GM21528 (cell line): ENCODE measurements around the gene CA12.
"Not testable (repeated sequence)": the region's sequence is repeated elsewhere in the genome, so short reads cannot be mapped to it uniquely, and the experiment has no call there.

Experiments
- ATAC-seq: cut with Tn5 transposase; IDR thresholded peaks from one replicate; pipeline ENCODE4 v1.9.1; 2021; ENCODE audit warnings: mild to moderate bottlenecking, moderate library complexity; ENCODE audit not compliant: unreplicated experiment, low FRiP score

Gene CA12

DNA sequence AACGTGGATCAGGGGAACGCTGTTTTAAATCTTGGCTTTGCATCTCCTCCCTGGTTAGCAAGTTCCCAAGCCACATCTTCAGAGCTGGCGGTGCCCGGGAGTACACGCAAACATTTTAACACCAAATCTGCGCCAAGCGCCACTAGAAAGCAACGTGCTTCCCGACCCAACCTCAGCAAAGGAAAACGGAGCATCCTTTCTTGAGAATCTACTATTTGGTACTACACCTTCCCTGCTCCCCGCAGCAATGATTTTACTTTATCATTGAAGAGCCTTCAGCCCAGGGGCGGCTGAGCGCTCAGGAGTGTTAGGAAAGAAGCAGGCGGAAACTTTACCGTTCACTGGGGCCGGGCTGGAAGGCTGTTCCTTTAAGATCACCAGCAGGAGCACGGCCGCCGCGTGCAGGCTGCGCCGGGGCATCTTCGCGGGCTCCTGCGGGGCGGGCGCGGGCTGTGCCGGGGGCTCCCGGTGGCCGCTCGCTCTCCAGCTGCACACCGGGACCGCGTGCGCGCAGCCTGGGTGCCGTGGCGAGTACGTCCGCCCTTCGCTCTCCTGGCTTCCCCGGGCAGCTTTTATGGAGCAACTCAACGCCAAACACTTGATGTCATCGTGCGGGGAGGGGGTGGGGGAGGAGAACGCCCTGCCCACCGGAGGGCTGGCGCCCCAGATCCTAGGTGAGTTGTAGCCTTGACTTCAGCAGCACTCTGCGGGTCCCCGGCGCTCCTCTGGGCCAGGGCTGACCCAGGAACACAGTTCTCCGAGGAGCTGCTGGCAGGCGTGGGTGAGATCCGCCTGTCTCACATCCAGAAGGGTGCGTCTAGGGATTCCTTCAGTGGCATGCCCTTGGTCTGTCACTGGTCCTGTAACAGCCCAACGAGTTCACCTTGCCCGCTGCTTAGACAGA is at the start of gene CA12:
Gene CA12, minus strand, starts transcription at position 546 of the 904 bp plus-strand sequence. Its CDS starts 126 bp downstream, at position 420.
- ATAC-seq = no peak

DNA sequence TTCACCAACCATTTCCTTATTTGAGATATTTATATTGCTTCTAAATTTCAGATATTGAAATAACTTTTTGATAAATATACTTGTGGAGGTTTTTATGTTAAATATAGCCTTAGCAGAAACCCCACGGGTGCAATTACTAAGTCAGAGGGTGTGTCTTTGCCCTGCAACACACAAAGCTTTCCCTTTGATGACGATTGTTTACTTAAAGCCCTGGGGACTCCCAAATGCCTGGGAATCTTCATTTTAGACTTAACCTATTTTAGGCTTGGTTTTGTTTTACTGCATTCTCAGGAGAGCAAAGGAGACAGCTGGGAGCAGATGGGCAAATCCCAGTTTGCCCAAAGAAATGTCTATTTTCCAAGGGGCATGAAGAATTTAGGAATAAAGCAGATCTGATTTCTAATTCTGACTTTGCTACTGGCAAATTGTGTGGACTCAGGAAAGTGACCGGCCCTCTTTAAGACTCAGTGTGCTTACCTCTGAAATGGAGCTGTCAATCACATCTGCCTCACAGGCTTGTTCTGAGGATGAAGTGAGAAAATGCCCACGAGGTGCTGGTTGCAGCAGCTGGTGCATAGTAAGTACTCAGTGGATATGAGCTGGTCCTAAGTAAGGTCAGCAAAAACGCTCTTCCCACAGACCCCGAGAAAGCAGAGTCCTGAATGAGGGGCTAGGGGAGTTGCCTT is 49.3 kb upstream of the CA12 start:
- ATAC-seq = no peak

DNA sequence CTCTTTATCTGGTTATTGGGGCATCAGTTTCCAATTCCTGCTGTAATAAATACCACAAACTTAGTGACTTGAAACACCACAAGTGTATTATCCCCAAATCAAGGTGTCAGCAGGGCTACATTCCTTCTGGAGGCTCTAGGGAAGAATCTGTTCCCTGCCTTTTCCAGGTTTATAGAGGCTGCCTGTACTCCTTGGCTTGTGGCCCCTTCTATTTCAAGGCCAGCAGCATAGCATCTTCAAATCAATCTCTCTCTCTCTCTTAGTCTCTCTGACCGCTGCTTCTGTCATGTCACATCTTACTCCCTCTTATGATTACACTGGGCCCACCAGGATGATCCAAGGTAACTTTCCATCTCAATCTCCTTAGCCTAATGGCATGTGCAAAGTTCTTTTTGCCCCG is 44.9 kb upstream of the CA12 start:
- ATAC-seq = no peak

DNA sequence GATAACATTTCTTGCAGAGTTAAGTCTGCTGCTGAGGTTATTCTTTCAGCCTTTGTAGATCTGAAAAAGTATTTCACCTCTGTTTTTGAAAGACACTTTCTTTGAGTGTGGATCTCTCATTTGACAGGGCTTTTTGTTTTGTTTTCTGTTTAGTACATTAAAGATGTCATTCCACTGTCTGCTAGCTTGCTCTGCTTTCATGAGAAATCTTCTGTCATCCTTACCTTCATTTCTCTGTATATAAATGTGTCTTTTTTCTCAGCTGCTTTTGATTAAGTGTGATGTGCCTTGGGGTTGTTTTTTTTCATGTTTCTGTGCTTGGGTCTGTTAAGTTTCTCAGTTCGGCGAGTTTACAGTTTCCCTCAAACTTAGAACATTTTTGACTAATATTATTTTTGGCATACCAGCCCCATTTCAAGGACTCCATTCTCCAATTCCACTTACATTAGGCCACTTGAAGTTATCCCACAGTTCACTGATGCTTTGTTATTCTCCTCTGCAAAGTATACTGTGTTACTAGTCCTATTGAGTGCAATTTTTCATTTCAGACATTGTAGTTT is 43.9 kb upstream of the CA12 start:
- ATAC-seq = no peak

DNA sequence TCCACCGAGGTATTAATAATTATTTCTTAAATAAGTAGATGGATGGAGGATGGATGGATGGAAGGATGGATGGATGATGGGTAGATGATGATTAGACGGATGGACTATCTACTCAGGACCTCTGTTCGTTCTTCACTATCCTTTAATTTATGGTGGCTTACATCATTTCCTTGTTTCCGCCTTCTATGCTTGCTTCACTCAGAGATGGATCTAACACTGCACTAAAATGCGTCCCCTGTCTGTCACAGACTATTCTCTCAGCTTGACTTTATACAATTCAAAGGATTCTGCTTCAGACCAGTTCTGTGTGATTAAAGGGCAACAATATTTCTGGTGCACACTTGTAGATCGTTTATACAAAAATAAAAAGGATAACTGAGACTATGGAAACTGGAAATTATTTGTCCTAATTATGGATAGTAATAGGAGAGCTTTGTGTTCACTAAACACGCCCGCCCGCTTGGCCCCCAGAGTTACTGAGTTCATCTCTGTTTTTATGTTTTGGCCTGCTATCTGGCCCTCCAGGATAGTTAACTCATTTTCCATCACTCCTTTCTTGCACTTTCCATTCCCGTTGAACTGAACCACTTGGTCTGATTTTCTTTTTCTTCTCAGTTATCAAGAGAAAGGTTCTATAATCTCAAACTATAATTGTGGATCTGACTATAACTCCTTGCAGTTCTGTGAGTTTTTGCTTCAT is 41.4 kb upstream of the CA12 start:
- ATAC-seq = no peak

DNA sequence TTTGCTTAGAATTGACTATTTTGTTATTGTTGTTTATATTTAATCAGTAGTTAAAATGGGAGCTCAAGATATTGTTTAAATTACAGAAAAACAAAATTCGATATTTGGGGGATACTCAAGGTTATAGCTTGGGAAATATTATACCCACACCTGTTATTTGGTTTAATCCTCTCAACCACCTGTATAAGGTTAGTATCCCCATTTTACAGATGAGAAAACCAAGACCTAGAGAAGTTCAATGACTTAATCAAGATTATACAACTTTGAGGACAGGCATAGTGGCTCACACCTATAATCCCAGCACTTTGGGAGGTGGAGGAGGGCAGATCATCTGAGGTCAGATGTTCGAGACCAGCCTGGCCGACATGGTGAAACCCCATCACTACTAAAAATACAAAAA is 39.8 kb upstream of the CA12 start:
- ATAC-seq = no peak

DNA sequence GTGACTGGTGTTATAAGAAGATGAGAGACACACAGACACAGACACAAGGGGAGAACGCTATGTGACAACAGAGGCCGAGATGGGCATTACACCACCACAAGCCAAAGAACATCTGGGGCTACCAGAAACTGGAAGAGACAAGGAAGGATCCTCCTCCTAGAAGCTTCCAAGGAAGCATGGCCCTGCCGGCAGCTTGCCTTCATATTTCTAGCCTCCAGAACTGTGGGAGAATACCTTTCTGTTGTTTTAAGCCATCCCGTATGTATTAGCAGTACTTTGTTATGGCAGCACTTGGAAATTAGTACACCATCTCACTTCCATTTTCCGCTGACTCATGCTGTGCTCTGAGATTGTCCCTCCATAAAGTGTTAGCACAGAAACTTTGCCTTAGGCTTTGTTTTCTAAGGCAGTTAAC is 38.7 kb upstream of the CA12 start:
- ATAC-seq = no peak

DNA sequence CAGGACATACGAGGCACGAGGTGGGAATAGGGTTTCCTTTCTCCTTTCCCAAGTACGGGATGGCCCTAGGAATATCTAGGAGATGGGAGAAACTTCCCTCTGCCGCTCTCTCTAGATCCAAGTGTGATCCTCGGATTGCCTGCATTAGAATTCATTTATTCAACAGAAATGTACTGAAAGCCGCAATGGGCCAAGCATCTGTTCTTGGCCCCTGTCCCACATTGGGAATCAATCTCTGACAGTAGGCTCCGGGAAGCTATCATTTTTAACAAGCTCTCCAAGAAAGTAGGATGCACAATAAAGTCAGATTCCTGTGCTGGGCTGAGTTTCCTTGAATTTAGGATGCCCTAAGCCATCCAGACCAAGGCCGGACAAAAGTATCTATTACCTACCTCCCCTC is 37.2 kb upstream of the CA12 start:
- no peak for ATAC-seq

DNA sequence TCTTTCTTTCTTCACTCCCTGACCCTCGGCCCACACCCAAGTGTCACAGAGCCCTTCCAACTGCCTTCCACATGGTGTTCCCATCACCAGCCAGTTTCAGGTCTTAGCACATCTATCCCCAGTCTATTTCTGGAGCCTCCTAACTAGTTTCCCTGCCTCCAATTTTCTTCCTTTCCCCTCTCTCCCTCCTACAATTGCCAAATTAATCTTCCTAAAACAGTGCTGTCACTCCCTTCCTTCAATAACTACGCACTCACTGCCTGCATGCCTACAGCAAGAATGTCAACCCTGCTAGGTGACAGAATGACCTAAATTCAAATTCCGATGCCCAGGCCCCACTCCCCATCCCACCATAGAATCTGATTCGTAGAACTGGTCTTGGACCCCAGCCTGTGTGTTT is 36.1 kb upstream of the CA12 start:
- ATAC-seq = no peak

DNA sequence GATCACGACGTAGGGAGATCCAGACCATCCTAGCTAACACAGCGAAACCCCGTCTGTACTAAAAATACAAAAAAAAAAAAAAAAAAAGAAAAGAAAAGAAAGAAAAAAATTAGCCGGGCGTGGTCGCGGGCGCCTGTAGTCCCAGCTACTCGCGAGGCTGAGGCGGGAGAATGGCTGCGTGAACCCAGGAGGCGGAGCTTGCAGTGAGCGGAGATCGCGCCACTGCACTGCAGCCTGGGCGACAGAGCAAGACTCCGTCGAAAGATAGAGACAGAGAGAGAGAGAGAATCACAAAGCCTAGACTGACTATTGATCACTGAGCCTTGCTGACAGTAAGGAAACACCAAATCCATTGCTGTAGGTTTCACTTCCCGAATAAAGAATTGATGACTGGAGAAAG is 35.6 kb upstream of the CA12 start:
- not testable (repeated sequence) for ATAC-seq

DNA sequence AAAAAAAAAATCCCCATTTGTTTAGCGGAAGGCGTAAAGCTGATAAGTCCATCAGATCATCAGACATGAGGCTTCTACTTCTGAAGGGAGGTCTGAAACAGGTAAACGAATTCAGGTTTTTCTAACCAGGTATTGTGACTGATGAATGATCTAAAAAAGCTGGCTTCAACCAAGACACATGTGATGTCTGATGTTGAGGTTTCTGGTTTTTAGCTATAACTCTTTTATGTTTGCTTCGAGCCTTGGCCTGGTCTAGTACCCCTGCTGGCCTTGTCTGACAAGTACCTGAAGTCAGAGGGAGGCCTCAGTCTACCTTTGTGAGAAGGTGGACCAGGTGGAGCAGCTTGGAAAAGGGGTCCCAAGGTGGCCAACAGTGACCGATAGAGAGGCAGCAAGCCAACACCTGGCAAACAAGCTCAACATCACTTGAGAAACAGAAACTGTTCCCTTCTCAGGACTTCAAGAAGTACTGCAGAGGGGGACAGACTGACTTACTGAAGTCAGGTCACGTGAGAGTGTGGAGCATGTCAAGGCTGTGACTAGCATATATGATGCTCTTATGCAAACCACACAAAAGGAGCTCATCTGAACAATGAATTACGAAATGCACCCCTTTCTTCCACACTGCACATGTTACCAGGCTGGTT is 33.0 kb upstream of the CA12 start:
- no peak for ATAC-seq

DNA sequence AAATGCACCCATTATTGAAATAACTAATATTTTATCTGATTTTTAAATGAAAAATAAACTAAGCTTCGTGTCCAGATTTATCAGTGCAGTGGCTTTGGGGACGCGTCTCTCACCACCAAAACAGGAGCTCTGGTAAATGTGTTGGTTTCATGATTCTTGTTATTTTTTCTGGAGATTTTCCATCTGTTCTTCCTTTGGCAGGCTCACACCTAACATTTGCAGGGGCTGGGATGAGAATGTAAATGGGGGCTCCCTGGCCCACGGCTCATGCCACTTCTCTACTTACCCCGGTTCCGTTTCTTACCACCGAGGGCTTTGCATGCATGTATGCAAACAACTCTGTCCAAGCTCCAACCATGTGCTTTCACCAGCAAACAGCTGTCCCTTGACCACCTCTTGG is 30.9 kb upstream of the CA12 start:
- no peak for ATAC-seq

DNA sequence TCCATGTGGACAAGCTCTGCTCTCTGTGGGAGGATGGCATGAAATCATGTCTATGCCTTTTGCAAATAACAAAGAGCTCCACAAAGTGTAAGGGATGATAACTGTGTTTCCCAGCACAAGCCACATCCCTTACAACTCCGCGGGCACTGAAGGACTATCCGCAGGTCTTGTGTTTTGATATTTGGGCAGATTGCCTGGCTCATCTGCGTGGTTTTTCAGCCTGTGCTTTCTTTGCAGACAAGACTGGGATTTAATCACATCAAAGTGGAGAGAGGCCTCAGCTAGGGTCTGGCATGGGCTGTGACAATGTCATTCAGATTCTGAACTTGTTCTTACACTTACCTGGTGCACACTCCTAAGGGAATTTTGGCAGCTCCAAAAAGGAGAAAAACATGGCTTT is 30.2 kb upstream of the CA12 start:
- ATAC-seq = no peak

DNA sequence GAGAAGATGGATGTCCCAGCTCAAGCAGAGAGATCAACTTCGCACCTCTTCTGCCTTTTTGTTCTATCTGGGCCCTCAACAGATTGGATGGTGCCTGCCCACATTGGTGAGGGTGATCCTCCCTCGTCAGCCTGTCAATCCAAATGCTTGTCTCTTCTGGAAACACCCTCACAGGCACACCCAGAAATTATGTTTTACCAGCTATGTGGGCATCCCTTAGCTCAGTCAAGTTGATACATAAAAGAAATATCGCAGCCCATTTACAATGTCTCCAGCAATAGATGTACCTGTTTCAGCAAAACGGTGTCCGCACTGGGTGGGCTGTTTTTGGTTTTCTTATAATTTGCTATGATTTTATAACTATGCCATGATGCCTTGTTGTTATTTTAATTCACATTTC is 27.5 kb upstream of the CA12 start:
- ATAC-seq = no peak

DNA sequence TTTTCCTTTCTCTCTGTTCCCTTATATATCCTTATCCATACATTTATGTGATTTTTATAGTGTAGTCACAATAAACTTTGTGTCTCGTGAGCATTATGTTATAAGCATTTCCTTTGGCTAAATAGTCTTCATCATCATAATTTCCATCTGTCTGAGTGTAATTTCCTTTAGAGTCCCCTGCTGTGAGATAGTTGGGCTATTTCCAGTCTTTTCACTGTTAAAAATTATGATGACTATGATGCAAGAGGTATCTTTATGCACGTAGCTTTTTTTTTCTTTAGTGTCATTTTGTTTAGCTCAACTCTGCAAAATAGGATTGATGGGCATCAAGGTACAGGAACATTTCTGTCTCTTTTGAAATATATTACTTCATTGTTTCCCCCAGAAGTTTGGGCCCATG is 26.9 kb upstream of the CA12 start:
- no peak for ATAC-seq

DNA sequence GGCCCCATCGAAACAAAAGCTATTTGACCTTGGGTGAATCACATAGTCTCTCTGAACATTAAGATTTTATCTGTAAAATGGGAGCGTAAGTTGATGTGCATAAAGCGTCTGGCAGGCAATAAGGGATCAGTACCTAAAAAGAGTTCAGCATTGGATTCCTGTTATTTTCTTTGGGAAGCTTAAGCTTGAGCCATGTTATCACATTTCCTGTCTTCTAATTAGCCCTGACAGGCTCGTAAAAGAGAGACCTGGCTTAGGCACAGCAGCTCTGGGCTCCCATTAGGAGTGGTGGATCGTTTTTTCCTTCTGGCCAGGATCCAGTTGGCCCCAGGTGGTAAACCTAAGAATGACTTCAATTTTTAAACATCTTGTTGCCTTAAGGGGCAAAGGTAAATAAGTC is 26.0 kb upstream of the CA12 start:
- ATAC-seq = no peak

DNA sequence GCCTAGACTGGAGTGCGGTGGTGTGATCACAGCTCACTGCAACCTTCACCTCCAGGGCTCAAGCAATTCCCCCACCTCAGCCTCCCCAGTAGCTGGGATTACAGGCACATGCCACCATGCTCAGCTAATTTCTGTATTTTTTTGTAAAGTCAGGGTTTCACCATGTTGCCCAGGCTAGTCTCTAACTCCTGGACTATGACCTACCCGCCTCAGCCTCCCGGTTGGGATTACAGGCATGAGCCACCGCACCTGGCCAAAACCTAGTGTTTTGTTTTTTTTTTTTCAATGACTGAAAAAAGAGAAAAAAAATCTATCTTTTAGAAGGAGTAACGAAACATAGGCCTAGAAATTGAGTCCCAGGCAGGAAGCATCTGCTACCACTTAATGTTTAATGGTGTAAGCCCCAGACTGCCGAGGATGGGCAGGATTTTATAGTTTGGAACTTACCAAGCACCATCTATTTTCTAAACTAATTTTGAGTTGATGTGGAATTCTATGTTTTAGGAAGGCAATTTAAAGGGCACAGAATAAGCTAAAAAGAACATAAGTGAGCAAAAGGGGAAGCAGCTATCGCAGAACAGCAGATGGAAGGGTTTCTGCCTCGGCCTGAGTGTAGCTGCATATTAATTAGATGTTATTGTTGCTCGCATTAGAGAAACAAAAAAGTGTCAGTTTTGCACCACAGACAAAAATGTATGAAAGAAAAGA is 24.2 kb upstream of the CA12 start:
- no peak for ATAC-seq

DNA sequence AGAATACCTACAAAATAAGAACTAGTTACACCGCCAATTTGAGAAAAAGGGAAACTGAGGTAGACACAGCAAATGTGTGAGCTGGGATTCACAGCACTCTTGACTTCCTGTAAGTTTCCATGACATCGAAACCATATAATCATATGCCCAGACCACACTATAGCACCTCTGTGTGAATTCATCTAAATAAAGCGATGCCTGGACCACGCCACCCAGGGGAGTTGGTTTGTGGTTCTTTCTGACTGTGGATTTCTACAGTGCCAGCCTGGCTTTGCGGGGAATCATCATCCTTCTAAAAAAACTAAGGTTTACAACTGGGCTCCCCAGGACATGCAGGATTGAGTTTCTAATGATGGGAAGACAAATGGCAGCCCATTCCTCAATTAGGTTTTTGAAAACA is 23.5 kb upstream of the CA12 start:
- no peak for ATAC-seq

DNA sequence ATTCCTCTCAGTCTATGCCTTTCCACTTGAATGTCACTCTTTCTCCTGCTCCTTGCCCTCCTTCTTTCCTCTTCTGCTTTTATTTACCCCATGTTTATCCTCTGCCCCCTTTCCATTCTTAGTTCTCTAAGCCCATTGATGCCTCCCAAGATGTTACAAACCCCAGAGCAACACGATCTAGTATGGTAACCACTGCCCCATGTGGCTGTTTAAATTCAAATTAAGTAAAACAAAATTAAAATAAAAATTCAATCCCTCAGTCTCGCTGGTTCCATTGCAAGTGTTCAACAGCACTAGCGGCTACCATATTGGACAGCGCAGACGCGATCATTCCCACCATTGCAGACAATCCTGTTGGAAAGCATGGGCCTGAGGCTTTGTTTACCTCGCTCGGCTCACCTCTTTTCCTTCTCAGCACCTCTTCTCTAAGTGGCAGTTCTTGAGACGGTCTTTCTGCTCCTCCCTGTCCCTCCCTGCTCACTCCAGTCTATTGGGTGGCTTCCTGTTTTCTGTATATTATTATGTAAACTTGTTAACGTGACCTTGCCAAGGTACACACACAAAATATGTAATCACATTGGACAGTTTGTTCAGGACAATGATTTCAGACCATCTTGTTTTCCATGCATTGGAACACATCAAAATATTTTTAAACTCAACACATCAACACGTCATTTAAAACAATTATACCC is 21.8 kb upstream of the CA12 start:
- no peak for ATAC-seq
